G401 (cell line): ENCODE data around the gene ISCA2. TPM values are rescaled to one million over a fixed set of nuclear protein-coding genes. Genes with fewer than 3 reads are reported as not detected.
"Not testable (repeated sequence)": the region's sequence is repeated elsewhere in the genome, so short reads cannot be mapped to it uniquely, and the experiment has no call there.

Experiments used
- DNase-seq: peaks from one replicate; pipeline ENCODE4 v3.0.0-alpha.2; 2015; ENCODE audit warnings: low spot score
- in situ Hi-C: cut with HindIII; loops from 2 replicates; pipeline ENCODE4 v1.10.0; 2016; ENCODE audit warnings: low sequenced_read_pairs, mixed read lengths
- total RNA-seq: library from RNA; depleted of rRNA; stranded (reverse); fragments of >200 nt; shearing (Covaris generic); gene quantifications from 2 replicates; pipeline ENCODE4 v1.2.3, GENCODE V29; 2014; rRNA removed

Gene ISCA2, protein sequence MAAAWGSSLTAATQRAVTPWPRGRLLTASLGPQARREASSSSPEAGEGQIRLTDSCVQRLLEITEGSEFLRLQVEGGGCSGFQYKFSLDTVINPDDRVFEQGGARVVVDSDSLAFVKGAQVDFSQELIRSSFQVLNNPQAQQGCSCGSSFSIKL
- total RNA-seq = 44.6 and 78.7 TPM in 2 replicates

GRCh38 chr14:74493343-74494261 lies at the start of gene ISCA2:
ISCA2 (plus strand) TSS chr14:74493765; CDS start chr14:74493775, 10 bp downstream.
- peak; percentile 99 for DNase-seq
- in situ Hi-C loops = no loop called here

DNA sequence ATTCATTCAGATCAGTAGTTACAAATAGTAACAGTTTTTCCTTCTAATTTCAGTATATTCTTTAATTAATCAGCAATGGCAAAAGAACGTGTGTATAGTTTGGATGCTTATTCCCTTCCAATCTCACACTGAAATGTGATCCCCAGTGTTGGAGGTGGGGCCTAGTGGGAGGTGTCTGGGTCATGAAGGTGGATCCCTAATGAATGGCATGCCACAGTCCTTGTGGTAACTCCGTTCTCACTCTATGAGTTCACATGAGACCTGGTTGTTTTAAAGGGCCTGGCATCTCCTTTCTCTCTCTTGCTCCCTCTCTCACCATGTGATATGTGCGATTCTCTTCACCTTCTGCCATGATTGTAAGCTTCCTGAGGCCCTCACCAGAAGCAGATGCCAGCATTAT lies 48.7 kb upstream of the ISCA2 start:
- no peak for DNase-seq
- in situ Hi-C loops = no loop called here

DNA sequence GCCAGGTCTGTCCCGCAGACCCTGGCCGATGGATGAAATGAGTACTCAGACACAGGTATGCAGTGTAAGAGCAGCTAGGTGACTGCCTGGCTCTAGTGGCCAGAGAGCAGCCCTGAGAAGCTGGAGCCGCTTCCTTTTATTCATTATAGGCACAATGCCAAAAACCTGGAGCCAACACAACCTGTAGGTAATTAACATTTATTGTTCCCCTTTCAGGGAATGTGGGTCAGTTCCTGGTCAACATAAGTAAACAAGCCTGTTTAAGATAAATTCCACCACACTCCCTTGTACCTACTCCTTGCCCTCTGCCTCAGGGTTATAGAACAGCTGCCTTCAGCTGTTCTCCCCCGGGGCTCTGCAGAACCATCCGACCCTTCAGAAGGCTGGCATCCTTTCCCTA lies 39.2 kb upstream of the ISCA2 start:
- in situ Hi-C loops, DNase-seq: not testable (repeated sequence)

- in situ Hi-C loops = no loop called here
Observed at GRCh38 chr14:74456684-74457564, 36.6 kb upstream of the ISCA2 start.

GRCh38 chr14:74457565-74457895 lies 36.0 kb upstream of the ISCA2 start:
- no peak for DNase-seq
- in situ Hi-C loops = no loop called here

More at GRCh38 chr14:74456684-74457564, 36.6 kb upstream of the ISCA2 start:
- no peak for DNase-seq

DNA sequence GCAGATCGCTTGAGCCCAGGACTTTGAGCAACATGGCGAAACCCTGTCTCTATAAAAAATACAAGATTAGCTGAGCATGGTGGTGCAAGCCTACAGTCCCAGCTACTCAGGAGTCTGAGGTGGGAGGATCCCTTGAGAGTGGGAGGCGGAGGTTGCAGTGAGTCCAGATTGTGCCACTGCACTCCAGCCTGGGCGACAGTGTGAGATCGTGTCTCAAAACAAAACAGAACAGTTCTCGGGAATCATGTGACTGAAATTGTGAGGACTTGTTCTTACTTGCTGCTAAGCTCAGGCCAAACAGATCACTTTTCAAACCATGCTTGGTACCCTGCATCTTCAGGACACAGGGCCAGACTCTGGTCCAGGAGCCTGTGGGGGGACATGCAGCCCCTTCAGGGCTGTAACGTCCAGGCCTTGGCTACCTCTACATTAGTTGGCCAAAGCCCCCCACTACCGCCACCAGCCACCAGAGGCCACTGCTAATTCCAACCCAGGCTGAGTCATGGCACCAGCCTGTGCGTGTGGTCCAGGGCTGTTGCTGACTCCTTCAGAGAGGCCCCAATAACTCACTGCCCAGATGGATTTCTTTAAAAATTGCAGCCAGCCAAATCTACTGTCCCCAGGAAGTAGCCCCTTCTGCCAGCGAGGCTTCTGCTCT lies 34.1 kb upstream of the ISCA2 start:
- in situ Hi-C loops = no loop called here
- no peak for DNase-seq

DNA sequence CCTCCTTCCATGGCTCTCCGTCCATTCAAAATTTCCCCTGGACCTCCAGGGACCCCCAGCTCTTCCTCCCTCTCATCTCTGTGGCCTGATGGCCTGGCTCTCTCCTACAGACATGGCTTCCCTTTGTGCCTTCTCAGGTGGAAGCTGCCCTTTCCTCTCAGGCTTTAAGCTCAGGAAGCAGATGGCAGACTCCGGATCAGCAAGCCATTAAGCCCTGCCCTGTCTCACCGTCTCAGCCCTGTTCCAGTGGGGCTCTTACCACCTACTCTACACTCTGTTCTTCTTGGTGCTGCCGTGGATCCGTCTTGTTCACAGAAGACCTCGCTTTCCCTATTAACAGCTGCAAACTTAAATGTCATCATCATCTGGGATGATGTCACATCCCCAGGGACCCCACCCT lies 33.6 kb upstream of the ISCA2 start:
- no peak for DNase-seq
- in situ Hi-C loops = no loop called here

DNA sequence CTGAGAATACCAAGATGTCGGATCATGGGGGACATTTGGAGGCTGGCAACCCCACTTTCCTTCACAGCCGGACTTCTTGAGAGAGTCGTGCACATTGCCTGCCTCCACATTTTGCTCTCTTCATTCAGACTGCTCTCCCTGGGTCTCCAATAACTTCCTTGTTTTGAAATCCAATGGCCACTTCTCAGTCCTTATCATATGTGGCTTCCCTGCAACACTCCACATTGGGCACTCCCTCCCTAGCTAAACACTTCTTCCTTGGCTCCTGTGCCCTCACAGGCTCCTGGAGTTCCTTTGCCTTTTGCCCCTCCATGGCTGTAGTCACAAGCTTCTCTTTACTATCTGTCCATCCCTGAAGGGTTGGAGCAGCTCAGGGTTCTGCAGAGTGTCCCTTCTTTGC lies 30.6 kb upstream of the ISCA2 start:
- in situ Hi-C loops = no loop called here
- DNase-seq = no peak

GRCh38 chr14:74463697-74464096 lies 29.9 kb upstream of the ISCA2 start:
- DNase-seq = no peak
- in situ Hi-C loops = no loop called here

- in situ Hi-C loops = no loop called here
- DNase-seq = no peak
Observed at GRCh38 chr14:74464785-74465184, 28.8 kb upstream of the ISCA2 start.

DNA sequence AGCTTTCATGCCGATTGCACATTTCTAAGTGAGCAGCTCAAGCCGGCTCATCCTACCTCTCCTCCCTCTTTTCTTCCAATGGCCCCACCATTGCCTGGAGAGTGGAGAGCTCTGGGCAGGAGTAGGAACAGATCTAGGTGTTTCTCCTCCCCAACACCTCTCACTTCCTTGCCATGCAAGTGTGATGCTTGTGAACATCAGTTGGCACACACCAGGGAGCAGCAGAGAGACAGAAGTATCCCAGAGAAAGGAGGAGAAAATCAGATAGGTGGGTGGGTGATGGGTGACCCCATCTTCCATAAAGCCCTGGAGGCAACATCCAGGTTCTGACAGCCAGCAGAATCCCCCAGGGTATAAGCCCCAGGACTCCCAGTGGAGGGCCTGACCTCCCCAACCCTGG lies 28.2 kb upstream of the ISCA2 start:
- in situ Hi-C loops = no loop called here
- no peak for DNase-seq

GRCh38 chr14:74468513-74468912 lies 25.1 kb upstream of the ISCA2 start:
- in situ Hi-C loops = no loop called here
- DNase-seq = no peak

DNA sequence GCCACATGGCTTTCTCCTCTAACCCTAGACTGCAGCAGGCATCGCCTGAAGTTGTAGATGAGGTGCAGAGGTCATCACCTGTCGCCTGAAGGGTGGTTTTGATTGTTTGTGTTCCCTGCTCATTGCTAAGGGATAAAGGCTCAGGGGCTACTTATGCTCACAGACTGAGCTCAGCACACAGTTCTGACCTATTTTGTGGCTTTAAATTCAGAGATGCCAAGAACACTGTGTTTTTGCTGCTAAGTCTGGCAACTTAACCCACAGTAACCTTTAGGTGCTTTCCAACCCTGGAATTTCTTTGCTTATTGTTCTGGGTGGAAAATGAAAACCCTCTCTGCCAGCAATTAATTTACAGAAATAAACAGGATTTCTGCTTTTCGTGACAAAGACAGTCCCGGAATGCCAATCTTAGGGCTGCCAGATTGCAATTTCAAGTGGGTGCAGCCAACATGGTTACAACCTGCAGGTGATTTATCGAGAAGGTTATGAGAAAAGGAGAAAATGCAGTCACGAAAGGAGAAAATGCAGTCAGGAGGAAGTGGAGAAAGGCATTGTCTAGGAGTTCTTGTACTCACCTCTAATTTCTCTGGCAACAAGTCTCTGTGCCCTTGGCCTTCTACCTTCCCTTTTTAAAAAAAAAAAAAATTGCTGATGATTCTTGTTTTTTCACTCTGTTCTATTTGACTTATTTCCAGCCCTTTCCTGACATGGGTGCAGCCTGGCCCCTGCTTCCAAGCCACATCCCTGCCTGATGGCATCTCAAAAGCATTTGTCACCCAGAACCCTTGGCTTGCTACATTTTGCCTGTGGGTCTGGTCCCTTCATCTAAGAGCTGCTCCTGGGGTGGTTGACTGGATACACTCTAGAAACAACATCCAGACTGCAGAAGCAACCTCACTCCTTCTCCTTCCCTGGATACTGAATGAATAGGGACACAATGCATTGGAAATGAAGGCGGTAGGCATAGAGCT lies 23.7 kb upstream of the ISCA2 start:
- in situ Hi-C loops = no loop called here
- DNase-seq = no peak

DNA sequence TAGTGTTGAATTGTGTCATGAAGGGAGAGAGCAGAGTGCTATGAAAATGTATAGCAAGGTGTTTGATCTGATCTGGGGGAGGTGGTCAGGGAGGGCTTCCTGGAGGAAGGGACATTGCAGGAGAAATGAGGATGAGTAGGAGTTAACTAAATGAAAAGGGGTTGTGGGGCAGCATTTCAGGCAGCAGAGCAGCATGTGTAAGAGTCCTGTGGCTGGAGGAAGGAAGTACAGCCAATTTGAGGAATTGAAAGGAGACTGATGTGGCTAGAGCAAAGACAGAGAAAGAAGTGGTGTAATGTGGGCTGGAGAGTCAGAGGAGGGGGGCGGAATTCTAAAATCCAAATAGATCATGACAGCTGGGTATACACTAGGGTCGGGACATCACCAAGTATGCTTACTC lies 21.0 kb upstream of the ISCA2 start:
- in situ Hi-C loops = no loop called here
- no peak for DNase-seq

DNA sequence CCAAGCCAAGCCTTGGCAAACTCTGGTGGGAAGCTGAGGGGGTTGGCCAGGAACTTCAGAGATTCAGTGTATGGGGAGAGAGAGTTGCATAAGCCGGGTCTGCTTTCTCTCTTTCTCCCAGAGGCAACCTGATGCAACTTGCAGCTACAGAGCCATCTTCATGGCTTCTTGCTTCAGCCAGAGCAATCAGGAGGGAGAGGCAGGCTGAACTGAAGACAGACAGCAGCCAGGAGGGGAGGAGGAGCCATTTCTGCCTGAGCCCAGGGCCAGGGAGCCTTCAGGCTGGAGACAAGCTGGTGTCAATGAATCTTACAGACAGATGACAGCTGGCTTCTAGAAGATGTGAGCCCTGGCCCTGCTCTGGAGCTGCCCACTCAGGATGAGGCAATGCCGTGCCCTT lies 19.2 kb upstream of the ISCA2 start:
- in situ Hi-C loops = no loop called here

DNA sequence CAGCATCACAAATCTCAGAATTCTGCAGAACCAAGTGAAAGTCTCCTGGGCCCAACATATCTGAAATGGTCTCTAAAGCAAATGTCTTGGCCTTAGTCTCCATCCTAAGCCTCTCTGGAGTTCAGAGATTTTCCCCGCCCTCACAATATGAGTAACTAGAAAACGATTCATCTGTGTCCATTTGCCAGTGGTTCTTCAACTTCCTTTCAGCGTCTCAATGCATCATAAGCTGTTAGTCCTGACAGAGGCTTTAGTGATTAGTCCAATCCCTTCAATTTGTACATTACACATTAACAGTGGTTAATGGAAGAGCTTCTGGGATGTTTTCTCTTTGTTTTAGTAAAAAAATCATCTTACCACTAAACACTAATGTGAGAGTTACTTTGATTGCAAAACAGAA lies 17.9 kb upstream of the ISCA2 start:
- in situ Hi-C loops = no loop called here
- no peak for DNase-seq

More for the DNA sequence above, 19.2 kb upstream of the ISCA2 start:
- DNase-seq = no peak

DNA sequence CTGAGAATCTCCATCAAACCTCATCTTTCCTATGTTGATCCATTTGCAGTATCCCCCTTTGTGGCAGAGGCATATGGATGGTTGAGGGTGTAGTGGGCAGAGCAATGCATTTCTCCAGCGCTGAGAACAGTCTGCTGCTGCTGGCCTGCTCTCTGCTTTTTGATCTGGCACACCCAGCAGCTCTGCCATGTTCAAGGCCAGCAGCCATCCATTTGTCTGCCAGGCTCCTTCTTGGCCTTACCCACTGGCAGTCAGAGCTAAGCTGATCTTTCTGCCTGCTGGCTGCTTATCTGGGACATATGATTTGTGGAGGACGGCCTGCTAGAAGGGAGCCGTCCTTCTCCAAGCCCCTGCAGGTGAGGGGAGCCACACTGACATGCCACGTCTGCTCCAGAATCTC lies 17.5 kb upstream of the ISCA2 start:
- in situ Hi-C loops = no loop called here
- peak; percentile 53 for DNase-seq

DNA sequence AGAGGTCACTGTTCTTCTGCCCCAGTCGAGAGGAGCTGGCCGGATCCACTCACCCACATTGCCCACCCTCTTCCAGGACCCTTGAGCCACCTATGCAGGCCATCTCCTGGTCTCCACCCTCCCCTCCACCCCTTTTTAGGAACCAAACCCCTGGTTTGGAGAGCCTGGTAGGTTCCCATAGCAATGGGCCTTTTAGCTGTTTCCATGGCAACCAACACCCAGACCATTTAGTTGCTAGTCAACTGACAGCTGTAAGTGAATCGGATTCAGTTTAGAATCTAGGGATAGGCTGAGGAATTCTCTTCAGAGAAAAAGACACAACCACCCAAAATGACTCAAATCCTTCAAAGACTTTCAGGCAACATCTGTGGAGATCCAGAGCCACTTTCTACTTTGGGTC lies 17.0 kb upstream of the ISCA2 start:
- DNase-seq = peak; percentile 31
- in situ Hi-C loops = no loop called here
